ENCODE results near the gene LCN15. TPM values are rescaled to one million over a fixed set of nuclear protein-coding genes. Genes with fewer than 3 reads are reported as not detected.
"Not testable (repeated sequence)": the region's sequence is repeated elsewhere in the genome, so short reads cannot be mapped to it uniquely, and the experiment has no call there.

The LCN15 gene
- total RNA-seq, 2 experiments from 2014 or later = not detected

DNA sequence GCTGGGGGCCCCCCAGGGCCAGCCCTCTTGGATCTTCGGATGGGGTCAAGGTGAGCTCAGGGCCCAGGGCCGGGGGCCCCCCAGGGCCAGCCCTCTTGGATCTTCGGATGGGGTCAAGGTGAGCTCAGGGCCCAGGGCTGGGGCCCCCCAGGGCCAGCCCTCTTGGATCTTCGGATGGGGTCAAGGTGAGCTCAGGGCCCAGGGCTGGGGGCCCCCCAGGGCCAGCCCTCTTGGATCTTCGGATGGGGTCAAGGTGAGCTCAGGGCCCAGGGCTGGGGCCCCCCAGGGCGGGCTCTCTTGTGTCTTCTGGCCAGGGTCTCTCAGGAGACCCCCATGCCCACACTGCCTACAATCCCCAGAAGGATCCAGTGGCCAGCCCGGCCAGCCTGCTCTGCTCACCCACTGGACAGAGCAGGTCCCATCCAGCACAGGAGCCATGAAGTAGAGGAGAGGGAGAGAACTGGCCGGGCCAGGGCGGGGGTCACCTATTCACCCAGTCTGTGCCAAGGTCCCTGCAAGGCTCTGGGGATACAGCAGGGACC, 38.8 kb upstream of the LCN15 start:
- H3K4me1 Mint-ChIP-seq (ENCODE audit: low read depth) = peaks cover 22% of the 10 kb centered on the region
- POLR2A ChIA-PET; H3K27me3 Mint-ChIP-seq; DNase-seq; H3K4me3 Mint-ChIP-seq; H3K36me3 Mint-ChIP-seq; CTCF ChIA-PET; intact Hi-C loops (cut with micrococcal nuclease); H3K9me3 Mint-ChIP-seq; H3K27ac Mint-ChIP-seq: not testable (repeated sequence)

DNA sequence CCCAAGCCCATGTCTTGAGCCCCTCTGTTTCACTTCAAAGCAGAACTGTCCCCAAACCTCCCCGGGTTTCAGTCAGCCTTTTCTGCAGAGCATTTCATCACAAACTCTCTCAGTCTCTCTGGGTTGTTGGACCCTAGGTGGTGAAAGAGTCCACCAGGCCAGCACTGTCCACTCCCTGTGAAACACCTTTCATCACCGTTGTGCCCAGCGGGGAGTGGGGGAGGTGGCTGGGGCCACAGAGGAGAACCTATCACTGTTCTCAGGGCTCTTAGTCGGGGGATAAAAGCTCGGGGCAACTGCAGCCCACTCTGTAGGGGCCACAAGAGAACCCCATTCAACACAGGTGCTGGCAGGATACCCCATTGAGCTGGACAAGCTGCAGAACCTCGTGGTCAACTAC, 38.0 kb upstream of the LCN15 start:
- no peak for DNase-seq
- Mint-ChIP-seq H3K9me3 (no peaks in the 10 kb centered on the region), H3K36me3 (no peaks in the 10 kb centered on the region), H3K27me3 (peaks cover 9% of the 10 kb centered on the region), H3K4me3 (no peak overlapping the region), H3K4me1 (ENCODE audit: low read depth) (peaks cover 22% of the 10 kb centered on the region), H3K27ac (no peak overlapping the region)
- POLR2A ChIA-PET = no interaction called here
- intact Hi-C loops (cut with micrococcal nuclease) = no loop called here
- CTCF ChIA-PET = interaction anchor here (1.1 to 1.5 kb wide), 2 partner anchors 10 to 15 kb away, joined by 3 to 4 read pairs; no protein-coding TSS in a partner anchor

GRCh38 chr9:136799854-136800657, 35.7 kb upstream of the LCN15 start:
- ChIA-PET POLR2A (interaction anchor here (1.4 kb wide), 1 partner anchor 286 kb away, joined by 3 read pairs; the partner anchor contains the start of gene MAN1B1), CTCF (interaction anchor here (0.5 to 1.5 kb wide), 7 partner anchors 21 to 247 kb away, joined by 3 to 7 read pairs (median 3); partner anchors contain the start of genes AJM1 and LCN8)
- Mint-ChIP-seq H3K36me3 (no peaks in the 10 kb centered on the region), H3K4me1 (ENCODE audit: low read depth) (peaks cover 13% of the 10 kb centered on the region), H3K27ac (no peak overlapping the region), H3K9me3 (no peaks in the 10 kb centered on the region), H3K4me3 (peak overlapping the region; percentile 72), H3K27me3 (peaks cover 9% of the 10 kb centered on the region)
- peak; percentile 91 for DNase-seq
- intact Hi-C loops (cut with micrococcal nuclease) = loop anchor here (1.0 kb wide), 1 partner anchor 9 kb away; the partner anchor contains the start of gene TMEM141

DNA sequence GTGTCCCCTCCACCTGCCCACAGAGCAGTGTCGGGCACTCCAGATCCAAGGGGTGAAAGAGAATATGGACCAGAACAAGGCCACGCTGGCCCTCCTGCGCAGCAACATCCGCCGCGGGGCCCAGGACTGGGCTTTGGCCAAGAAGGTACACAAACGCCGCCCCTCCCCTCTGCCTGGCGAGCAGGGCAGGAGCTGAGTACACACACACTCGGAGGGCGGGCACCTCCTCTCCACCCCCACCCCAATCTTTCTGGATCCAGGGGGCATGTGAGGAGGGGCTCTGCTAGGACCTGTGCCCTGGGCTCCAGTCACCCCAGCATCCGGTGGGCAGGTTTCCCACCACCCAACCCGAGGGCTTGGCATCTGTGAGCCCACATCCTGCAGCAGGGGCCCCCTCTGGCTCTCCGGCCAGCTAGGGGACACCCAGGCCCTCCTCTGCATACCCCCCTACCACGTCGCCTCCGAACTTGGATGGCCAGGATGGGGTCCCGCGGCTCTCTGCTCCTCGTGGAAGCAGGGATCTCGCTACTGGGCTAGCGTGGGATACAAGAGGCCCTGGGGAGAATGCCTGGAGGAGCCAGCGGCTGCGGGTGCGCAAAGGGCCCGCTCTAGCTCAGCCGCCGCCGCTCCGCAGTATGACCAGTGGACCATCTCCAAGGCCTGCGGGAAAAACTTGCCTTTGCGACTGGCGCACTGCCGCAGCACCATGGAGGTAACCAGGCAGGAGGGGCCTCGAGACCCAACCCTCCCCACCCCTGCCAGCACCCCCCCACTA, 34.9 kb upstream of the LCN15 start:
- Mint-ChIP-seq H3K36me3 (no peaks in the 10 kb centered on the region), H3K27ac (no peak overlapping the region), H3K4me3 (peak overlapping the region; percentile 46)

GRCh38 chr9:136798708-136799078, 34.4 kb upstream of the LCN15 start:
- CTCF ChIA-PET = no interaction called here

More for the DNA sequence above, 34.9 kb upstream of the LCN15 start:
- intact Hi-C loops (cut with micrococcal nuclease) = no loop called here
- Mint-ChIP-seq H3K27me3 (peaks cover 9% of the 10 kb centered on the region), H3K4me1 (ENCODE audit: low read depth) (peaks cover 13% of the 10 kb centered on the region), H3K9me3 (no peaks in the 10 kb centered on the region)
- CTCF ChIA-PET = interaction anchor here (0.5 to 1.5 kb wide), 4 partner anchors 41 to 236 kb away, joined by 3 to 7 read pairs (median 4); partner anchors contain the start of gene LCN8
- POLR2A ChIA-PET = interaction anchor here (1.4 kb wide), 1 partner anchor 287 kb away, joined by 3 read pairs; the partner anchor contains the start of gene MAN1B1
- no peak for DNase-seq

DNA sequence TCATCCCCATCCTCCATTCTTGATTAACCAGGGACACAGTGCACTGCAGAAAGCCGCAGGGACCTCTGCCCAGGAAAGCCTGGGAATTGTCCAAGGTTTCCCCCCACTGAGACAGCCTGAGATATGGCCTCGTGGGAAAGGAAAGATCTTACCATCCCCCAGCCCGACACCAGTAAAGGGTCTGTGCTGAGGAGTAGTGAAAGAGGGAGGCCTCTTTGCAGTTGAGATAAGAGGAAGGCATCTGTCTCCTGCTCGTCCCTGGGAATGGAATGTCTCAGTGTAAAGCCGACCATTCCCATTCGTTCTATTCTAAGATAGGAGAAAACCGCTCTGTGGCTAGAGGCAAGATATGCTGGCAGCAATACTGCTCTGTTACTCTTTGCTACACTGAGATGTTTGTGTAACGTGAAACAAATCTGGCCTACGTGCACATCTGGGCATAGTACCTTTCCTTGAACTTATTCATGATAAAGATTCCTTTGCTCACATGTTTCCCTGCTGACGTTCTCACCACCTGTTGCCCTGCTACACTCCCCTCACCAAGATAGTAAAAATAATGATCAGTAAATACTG, 32.5 kb upstream of the LCN15 start:
- POLR2A ChIA-PET; DNase-seq; H3K27ac Mint-ChIP-seq; H3K4me3 Mint-ChIP-seq; H3K36me3 Mint-ChIP-seq; H3K9me3 Mint-ChIP-seq; H3K27me3 Mint-ChIP-seq; intact Hi-C loops (cut with micrococcal nuclease); CTCF ChIA-PET: not testable (repeated sequence)
- peaks cover 21% of the 10 kb centered on the region for H3K4me1 Mint-ChIP-seq (ENCODE audit: low read depth)

More at GRCh38 chr9:136798708-136799078, 34.4 kb upstream of the LCN15 start:
- Mint-ChIP-seq H3K4me3 (no peak overlapping the region), H3K27me3 (peaks cover 9% of the 10 kb centered on the region), H3K4me1 (ENCODE audit: low read depth) (peaks cover 13% of the 10 kb centered on the region), H3K36me3 (no peaks in the 10 kb centered on the region), H3K9me3 (no peaks in the 10 kb centered on the region), H3K27ac (no peak overlapping the region)
- POLR2A ChIA-PET = no interaction called here
- intact Hi-C loops (cut with micrococcal nuclease) = no loop called here
- DNase-seq = no peak

- POLR2A ChIA-PET = no interaction called here
- peaks cover 19% of the 10 kb centered on the region for H3K4me1 Mint-ChIP-seq (ENCODE audit: low read depth)
- no peak within 1 kb of the TSS for H3K27ac Mint-ChIP-seq
- intact Hi-C loops (cut with micrococcal nuclease) = no loop called here
- no peak for DNase-seq
- peaks cover 6% of the 10 kb centered on the region for H3K27me3 Mint-ChIP-seq
- H3K9me3 Mint-ChIP-seq = no peaks in the 10 kb centered on the region
- CTCF ChIA-PET = no interaction called here
- H3K4me3 Mint-ChIP-seq = no peak within 1 kb of the TSS
- H3K36me3 Mint-ChIP-seq = no peaks in the 10 kb centered on the region
These were observed 32.0 kb upstream of the LCN15 start, which contains the start of gene CCDC183 for GRCh38 chr9:136796238-136796774. Gene CCDC183 (plus strand): TSS chr9:136796338. CDS start chr9:136796398, 60 bp downstream.

DNA sequence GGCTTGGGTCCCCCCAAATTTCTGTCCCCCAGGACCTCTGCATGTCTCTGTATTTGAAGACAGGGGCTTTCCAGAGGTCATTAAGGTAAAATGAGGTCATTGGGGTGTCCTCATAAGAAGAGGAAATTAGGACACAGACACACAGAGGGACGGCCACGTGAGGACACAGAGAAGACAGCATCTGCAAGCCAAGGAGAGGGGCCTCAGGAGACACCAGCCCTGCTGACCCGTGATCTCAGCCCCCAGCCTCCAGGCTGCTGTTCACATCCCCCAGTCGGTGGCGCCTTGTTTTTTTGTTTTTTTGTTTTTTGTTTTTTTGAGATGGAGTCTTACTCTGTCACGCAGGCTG, 30.7 kb upstream of the LCN15 start:
- DNase-seq = no peak
- Mint-ChIP-seq H3K4me3 (no peak overlapping the region), H3K27me3 (no peaks in the 10 kb centered on the region), H3K27ac (no peak overlapping the region), H3K36me3 (no peaks in the 10 kb centered on the region), H3K9me3 (no peaks in the 10 kb centered on the region), H3K4me1 (ENCODE audit: low read depth) (peaks cover 12% of the 10 kb centered on the region)
- POLR2A ChIA-PET = no interaction called here
- CTCF ChIA-PET = no interaction called here
- intact Hi-C loops (cut with micrococcal nuclease) = loop anchor here (5.0 kb wide), 3 partner anchors 107 to 447 kb away; partner anchors contain the start of genes RNF208 and TUBB4B

DNA sequence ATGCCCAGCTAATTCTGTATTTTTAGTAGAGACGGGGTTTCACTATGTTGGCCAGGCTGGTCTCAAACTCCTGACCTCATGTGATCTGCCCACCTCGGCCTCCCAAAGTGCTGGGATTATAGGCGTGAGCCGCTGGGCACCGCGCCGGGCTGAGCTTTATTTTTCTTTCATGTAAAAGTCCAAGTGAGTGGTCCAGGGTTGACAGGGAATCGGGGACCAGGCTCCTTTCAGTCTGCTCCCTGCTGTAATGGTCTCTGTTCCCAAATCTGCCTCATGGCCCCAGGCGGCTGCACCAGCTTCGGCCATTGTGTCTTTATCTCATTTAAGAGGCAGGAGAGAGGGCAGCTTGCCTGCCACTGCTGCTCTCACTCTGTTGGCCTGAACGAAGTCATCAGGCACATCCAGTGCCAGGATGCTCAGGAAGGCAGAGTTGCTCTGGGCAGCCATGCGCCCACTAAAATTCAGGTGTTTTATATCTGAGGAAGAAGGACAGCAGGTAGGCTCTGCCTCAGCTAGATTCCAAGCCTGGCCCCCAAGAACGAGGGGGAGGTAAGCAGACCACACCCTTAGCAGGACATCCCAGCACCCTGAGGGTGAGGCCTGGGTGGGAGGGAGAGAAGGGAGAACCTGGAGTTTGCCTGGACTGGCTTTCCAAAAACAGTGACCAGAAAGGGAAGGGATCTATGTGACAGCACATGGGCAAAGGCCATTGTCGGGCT, 30.1 kb upstream of the LCN15 start:
- Mint-ChIP-seq H3K36me3 (no peaks in the 10 kb centered on the region), H3K4me3 (no peak overlapping the region), H3K27ac (no peak overlapping the region), H3K4me1 (ENCODE audit: low read depth) (peaks cover 12% of the 10 kb centered on the region), H3K9me3 (no peaks in the 10 kb centered on the region), H3K27me3 (no peaks in the 10 kb centered on the region)
- no peak for DNase-seq
- ChIA-PET CTCF (interaction anchor here (0.7 to 3.0 kb wide), 7 partner anchors 12 to 241 kb away, joined by 3 to 23 read pairs (median 4); partner anchors contain the start of genes AJM1, LCN8 and RABL6), POLR2A (no interaction called here)
- intact Hi-C loops (cut with micrococcal nuclease) = loop anchor here (5.0 kb wide), 3 partner anchors 108 to 448 kb away; partner anchors contain the start of genes RNF208 and TUBB4B

- Mint-ChIP-seq H3K36me3 (no peaks in the 10 kb centered on the region), H3K9me3 (no peaks in the 10 kb centered on the region), H3K27me3 (peaks cover 1% of the 10 kb centered on the region), H3K4me1 (ENCODE audit: low read depth) (peaks cover 13% of the 10 kb centered on the region), H3K27ac (no peak overlapping the region), H3K4me3 (no peak overlapping the region)
- no peak for DNase-seq
- intact Hi-C loops (cut with micrococcal nuclease) = loop anchor here (5.0 kb wide), 3 partner anchors 109 to 449 kb away; partner anchors contain the start of genes RNF208 and TUBB4B
- POLR2A ChIA-PET = interaction anchor here (0.9 kb wide), 1 partner anchor 14 kb away, joined by 4 read pairs; no protein-coding TSS in a partner anchor
- CTCF ChIA-PET = interaction anchor here (0.7 to 3.0 kb wide), 16 partner anchors 11 to 463 kb away, joined by 3 to 23 read pairs (median 4); partner anchors contain the start of genes AJM1, LCN8 and RABL6
These were observed 29.0 kb upstream of the LCN15 start for GRCh38 chr9:136793086-136793946.
